GM19397 (cell line): ENCODE results near the gene PLD1.
"Not testable (repeated sequence)": the region's sequence is repeated elsewhere in the genome, so short reads cannot be mapped to it uniquely, and the experiment has no call there.

Source experiments
- ATAC-seq: cut with Tn5 transposase; IDR thresholded peaks from one replicate; pipeline ENCODE4 v1.9.1; 2021; ENCODE audit warnings: mild to moderate bottlenecking, moderate library complexity; ENCODE audit not compliant: unreplicated experiment

Gene PLD1

DNA sequence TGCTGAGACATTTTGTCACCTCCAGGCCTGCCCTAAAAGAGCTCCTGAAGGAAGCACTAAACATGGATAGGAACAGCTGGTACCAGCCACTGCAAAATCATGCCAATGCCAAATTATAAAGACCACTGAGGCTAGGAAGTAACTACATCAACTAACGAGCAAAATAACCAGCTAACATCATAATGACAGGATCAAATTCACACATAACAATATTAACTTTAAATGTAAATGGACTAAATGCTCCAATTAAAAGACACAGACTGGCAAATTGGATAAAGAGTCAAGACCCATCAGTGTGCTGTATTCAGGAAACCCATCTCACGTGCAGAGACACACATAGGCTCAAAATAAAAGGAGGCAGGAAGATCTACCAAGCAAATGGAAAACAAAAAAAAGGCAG is 183.5 kb downstream of the PLD1 start:
- ATAC-seq = not testable (repeated sequence)

DNA sequence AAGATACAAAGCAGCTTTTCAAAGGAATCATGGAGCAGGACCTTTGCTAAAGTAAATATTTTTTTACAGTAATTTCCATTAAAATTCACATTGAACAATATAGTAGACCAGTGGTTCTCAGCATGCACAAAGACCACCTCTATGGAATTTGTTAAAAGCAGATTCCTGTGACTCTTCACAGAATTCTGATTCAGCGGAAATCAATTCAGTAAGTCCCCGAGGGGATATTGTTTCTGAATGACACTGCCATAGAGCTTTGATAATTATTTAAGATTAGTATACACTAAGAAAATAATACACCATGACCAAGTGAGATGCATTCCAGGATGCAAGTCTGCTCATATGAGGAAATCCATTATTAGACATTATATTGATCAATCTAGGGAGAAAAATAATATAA is 188.2 kb downstream of the PLD1 start:
- no peak for ATAC-seq

DNA sequence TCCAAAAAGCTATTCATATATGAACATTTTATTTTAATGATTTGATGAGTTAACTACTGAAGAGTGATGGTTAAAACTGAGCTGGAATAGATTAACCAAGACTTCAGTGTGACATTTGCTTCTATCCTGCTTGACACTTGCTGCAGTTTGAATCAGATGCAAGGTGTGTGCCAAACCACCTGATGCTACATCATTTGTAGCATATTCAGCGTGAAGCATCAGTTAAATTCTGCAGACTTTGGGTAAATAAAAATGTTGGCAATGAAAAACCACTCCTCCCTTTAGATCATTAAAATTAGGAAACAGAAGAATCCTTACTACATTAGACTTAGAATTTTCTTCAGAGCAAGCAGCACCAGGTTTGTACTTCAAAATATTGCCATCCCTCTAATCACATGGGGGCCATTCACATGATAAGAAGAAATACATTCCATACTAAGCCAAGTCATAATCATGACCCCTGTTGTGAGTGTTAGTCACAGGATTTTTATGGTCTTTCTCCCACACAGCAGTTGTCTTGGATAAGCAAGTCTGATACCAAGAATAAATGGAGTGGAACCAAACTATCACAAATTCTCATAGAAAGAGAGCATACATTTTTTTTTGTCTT is 189.4 kb downstream of the PLD1 start:
- ATAC-seq = no peak

DNA sequence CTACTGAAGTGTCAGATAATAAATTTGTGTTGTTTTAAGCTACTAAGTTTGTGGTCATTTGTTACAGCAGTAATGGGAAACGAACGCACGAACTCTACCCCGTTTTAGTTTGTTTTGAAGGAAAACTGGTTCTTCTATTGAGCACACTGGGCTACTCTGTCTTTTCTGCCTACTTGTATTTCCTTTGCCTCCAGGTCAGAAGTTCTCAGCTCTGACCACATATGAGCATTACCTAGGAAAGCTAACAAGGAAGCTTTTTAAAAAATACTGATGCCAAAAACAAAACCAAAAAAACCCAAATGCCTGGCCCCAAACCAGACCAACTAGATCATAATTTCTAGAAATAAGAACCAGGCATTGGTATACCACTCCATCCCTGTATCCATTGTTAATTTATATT is 193.5 kb downstream of the PLD1 start:
- no peak for ATAC-seq

DNA sequence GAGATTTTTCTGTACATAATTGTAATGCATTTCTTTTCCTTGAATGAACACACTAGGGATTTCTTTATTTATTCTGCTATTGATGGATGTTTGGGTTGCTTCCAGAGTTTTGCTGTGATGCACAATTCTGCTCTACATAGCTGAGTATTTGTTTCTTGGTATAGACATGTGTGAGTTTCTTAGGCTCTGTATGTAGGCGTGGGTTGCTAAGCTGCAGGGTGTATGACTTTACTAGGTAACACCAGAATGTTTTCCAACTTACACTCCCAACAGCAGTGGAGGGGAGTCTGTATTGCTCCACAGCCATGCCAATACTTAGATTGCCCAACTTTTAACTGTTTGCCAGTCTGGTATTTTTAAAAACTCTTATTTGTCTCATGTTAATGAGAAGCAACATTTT is 194.6 kb downstream of the PLD1 start:
- no peak for ATAC-seq

DNA sequence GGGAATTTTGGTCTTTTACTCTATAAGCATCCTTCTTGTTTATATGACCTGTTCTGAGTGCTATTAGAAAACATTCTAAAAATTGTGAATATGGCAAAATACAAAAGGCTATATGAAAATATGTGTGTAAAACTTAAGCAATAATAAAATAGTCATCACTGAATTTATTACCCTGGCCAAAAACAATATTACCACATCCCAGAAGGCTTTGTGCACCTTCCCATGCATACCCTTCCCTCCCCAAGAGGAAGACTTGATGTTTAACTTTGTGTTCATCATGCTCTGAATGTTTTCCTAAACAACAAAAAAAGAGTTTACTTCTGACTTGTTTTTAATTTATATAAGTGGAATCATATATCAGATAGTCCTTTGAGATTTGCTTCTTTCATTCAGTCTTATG is 195.0 kb downstream of the PLD1 start:
- no peak for ATAC-seq

DNA sequence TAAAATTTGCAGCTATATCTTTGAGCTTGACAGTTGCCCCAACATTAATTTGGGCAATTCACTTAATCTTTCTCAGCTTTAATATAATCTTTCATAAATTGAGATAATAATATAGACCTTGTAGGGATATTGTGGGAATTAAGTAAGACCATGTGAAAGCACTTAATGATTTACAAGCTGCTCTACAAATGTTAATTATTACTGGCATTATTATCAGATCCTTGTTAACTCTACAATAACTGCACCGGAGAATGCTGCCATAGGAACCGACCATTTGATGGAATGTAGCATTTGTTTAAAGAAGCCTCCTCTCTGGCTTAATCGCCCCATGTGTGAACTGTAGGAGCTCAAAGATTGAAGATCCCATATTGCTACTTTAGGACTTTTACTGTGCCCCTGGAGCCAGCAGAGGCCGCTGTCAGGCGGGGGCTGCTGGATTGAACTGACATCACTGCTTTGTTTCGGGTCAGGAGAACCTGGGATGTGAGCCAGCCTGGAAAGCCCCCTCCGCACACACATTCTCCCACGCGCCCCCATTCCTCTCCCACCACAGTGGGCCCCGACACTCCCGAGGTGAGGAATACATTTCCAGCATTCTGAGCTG is 195.9 kb downstream of the PLD1 start:
- ATAC-seq = no peak

DNA sequence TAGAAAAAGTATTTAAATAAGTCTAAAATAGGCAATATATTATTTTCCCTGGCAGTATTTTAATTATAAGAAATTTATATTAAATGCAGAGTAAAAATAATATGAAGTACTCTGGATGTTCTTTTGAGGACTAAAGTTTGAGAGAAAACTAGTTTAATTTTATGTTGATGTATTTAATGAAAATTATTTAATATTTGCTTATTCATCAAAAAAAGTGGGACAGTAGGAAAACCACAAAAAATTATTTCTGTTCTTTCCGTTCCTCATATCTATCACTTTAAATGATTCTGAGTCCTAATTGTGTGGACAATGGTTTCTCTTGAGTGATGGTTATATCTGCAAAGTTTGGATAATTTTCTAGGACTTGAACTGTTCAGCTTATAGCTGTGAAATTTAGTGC is 202.8 kb downstream of the PLD1 start:
- no peak for ATAC-seq

DNA sequence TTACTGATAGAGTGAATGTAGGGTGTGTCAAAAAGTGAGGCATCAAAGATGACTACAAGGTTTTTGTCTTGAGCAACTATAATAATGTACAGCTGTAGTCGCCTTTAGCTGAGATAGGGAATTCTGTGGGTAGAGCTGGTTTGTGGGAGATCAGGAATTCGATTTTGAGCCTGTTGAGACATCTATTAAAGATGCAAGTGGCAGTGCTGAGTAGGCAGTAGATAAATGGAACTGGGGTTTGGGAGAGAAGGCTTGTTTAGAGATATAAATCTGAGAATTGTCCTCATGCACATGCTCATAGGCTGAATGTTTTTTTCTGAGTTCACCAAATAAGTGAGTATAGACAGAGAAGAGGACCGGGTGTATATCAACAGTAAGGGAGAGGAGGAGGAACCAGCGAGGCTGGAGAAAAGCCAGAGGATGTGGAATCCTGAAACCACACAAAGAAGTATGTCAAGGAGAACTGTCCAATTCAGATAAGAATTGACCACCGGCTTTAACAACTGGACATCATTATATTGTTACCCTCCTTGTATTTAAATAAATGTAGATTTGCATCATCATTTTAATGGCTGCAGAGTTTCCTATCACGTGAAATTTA is 204.0 kb downstream of the PLD1 start:
- no peak for ATAC-seq

DNA sequence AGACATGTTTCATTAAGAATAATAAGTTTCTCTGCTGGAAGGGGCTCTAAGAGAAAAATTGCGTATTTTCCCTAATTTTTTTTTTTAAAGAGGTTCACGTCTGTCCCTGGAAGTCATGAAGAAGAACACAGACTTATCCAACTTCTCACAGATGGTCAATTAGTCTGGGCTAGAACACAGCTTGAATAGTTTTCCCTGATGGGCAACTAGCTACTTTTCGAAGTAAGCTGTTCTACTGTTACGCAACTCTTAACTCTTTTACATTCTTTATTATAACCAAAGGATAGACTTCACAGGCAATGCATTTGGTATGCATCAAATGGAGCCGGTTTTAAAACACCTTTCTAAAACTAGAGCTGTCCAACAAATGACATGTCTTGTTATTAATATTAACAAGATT is 205.9 kb downstream of the PLD1 start:
- ATAC-seq = no peak

DNA sequence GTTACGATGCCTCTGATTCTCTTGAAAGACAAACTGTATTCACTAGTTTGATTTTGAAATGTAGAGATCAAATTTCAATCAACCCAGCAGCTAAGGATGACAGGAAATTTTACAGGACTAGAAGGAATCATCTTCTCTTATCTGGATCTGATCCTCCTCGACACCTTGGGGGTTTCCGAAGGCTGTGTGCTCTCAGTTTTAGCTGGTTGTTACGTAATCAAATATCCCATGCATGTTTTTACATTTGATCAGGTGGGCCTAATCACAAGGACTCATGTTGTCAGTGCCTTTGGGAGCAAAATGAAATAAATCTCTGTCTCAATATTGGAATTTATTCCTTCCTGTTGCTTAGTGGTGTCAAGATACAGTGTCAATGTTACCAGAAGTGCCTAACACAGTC is 208.2 kb downstream of the PLD1 start:
- ATAC-seq = no peak

DNA sequence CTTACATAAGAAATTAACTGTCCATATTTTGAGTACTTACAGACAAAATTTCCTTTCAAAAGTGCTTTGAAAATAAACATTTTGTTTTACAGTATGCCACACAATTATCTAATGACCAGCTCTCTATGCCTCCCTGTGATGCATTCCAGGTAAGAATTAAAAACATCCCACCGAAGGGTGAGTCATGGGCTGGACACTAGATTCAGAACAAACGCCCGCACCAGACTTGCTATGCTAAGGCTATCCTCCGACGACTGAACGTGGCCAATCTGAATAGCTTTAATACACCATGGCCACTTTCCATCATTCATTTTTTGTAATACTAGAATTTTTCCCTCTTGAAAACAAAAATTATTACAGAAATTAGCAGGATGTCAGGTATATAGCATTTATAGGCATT is 210.3 kb downstream of the PLD1 start:
- no peak for ATAC-seq

DNA sequence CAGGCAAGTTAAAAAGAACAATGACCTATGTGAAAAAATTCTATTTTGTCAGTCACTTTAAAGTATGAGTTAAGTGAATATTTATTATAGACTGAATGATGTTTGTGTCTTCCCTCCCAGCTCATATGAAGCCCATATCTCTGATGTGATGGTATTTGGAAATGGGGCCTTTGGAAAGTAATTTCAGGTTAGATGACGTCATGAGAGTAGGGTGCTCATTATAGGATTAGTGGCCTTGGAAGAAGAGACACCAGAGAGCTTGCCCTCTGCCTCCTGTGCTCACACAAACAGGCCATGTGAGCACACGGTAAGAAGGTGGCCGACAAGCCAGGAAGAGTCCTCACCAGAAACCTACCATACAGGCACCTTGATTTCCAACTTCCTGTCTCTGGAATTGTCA is 211.3 kb downstream of the PLD1 start:
- no peak for ATAC-seq

DNA sequence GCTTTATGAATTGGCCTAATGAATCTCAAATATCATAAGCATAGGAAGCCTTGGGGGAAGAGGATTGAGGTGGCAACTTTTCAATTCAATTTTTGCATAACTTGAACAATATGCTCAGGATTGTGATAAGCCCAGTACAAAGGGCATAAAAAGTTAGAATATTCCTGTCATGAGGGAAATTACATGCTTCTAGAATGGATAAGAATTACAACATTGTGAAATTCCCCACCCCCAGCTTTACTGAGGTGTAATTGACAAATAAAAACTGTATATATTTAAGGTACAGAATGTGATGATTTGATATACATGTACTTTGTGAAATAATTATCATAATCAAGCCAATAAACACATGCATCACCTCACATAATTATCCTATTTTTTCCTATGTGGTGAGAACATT is 217.5 kb downstream of the PLD1 start:
- no peak for ATAC-seq

DNA sequence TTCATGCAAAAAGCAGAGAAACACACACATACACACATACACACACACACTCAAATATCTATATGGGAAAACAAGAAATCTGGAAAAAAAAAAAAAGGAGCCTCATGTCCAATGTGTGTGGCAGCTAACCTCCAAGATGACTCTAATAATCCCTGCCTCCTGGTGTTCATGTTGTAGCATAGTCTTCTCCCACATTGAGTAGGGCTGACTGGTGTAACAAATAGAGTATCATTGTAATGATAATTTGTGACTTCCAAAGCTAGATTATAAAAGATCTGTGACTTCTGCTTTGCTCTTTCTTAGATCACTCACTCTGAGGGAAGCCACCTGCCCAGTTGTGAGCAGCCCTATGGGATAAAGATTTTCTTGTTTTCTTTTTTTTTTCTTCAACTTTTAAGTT is 219.2 kb downstream of the PLD1 start:
- ATAC-seq = no peak

DNA sequence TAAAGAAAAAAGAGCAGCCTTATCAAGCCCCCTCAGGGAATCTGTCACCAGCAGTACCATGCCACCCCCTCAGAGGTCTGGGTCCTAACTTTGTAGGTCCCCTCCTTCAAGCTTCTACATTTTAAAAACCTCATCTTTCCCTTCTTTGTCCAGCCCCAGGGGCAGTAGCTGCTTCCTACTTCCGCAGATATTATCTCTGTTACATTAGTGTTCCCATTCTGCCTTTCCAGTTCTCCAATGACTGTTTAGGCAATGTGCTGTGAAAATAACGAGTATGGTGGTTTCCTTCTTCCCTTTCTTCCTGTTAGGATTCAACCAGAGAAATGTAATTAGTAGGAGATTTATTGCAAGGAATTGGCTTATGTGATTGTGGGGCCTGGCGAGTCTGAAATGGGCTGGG is 224.0 kb downstream of the PLD1 start:
- no peak for ATAC-seq

DNA sequence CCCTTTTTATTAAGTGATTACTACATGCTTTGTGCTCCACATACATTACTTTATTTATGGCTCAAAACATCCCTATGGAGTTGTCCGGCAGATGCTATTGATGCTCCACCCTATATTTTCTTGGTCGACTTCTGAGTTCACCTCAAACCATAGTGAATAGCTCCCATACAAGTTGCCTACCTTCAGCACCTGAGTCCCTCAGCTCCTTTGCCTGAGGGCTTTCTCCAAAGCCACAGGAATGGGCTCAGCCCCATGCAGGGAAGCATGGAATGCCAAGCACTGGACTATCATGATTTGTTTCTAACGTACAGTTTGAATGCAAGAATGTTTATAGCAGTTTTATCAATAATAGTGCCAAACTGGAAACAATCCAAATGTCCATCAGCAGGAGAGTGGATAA is 225.2 kb downstream of the PLD1 start:
- no peak for ATAC-seq

DNA sequence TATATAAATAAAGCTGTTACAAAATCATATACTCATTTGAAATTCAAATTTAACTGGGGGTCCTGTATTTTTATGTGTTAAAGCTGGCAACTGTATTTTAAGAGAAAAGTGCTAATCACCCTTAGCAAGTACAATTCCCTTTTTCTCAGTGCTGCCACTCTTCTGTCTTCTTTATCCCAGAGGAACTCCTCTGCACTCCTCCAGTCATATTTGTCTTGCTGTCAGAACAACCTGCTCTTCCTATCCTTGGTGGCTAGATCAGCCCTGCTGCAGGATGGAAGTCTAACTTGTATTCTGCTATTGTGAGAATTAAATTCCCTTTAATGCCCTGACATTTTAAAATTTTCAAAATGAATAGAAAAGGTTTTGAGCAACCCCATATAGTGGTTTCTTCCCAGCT is 226.2 kb downstream of the PLD1 start:
- no peak for ATAC-seq

DNA sequence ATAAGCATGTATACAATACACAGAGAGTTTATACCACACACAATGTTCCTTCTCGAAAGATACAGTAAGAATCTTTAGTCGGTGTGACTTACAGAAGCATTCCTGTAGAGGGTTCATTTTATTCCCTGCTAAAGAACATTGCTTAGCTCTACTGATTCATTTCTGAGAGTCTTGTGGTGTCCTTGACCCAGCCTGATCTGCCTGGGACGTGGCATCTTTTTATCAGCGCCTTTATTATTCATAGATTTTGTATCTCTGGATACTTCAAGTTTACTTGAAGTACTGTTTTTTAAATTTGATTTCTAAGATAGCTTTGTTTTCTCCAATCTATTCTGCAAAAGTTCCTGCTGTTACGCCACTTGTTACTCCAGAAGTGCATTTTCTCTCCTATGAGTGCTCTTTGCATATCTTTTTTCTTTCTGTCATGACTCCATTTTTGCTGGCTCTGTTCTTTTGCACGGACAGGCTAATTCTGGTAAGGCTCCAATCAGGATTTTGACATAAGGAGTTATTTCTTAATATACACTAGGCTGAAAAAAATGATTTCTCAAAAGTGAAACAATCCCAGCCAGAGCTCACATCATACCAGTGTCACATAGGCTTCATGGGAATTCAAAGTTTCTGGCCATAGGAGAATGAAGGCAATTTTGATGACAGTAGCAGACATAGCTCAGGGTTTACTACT is 235.6 kb downstream of the PLD1 start:
- no peak for ATAC-seq

DNA sequence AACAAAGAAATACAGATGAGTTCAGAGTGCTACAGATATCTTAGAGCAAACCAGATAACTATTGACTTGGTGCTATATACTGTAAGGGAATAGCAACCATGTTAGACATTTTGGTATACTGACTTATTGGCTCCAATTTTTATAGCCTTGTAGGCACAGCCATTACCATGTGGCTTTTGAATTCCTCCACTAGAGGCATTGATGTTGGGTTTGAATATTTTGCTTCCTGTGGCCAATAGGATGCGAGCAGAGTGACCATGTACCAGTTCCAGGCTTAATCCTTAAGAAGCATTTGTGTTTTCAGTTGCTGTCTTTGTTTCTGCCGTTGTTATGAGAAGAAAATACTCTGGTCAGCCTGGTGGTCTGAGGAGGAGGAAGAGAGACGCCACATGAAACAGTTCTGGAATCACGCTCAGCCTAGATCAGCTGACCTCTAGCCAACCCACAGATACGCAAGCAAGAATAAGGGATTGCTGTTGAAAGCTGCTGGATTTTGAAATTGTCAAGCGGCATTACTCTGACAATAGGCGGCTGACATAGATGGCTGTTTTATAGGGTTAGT is 240.6 kb downstream of the PLD1 start:
- ATAC-seq = no peak

DNA sequence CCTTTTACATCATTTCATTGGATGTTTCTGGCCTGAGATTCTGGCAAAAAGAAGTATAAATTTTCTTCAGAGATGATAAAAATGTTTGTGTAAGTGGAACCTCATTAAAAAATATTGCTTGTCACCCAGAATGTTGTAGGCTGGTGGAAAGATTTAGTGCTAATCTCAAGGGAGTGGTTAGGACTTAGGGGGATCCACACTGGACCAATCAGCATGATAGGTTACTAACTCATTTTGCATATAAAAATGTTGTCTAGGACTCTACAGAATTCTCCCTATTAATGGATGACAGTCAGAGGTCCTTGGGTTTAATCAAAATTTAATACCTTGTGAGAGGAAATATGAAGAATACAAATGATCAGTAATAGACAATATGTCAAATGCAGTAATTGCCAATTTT is 241.5 kb downstream of the PLD1 start:
- ATAC-seq = no peak

DNA sequence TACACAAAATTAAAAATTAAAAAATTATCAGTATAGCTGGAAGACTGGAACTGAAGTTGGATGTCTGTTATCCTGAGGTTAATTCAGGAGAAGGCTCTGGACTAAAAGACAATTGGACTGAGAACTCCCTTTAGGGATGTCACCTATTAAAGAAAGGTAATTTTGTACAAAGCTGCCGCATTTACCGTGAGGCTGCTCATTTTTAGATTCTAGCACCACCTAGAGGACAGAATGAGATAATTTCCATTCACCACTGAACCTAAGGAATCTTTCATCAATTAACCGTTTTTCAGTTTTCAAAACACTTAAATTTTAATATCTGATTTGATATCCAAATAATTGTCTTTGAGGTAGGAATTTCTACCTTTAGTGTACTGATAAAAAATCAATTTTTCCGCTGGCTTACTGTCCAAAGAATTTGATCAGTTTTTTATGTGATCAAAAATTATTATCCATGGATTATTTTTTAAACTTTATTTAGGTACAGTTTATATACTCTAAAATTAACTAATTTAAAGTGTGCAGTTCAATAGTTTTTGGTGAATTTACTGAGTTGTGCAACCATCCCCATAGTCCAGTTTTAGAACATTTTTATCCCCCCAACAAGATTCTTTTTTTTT is 243.4 kb downstream of the PLD1 start:
- no peak for ATAC-seq
